Measurements from ENCODE around the gene SYS1. TPM values are rescaled to one million over a fixed set of nuclear protein-coding genes. Genes with fewer than 3 reads are reported as not detected.

SYS1 gene
- total and polyA plus RNA-seq, 2 donors (not counting 1 experiment from before 2014, with no cell fraction given) = 25.3 to 57.7 TPM

GRCh38 chr20:45358282-45359068 is 4.5 kb upstream of the SYS1 start:
- CTCF ChIA-PET = interaction anchor here (0.9 to 20.6 kb wide), 5 partner anchors 16 to 412 kb away, joined by 3 to 814 read pairs (median 79); partner anchors contain the start of gene TP53TG5
- intact Hi-C loops (cut with micrococcal nuclease) = no loop called here
- H3K4me1 Mint-ChIP-seq = peaks cover 11% of the 10 kb centered on the region
- H3K4me3 ChIP-seq (ENCODE audit: control extremely low read depth in 1 of 5, extremely low read depth in 1 of 5, insufficient read depth in 1 of 5, low read depth in 2 of 5, low read length in 4 of 5) = no peak overlapping the region
- peaks cover 0 to 5% (median 0%) of the 10 kb centered on the region in 4 experiments for H3K27me3 ChIP-seq (replicated peaks in 1 of 4; ENCODE audit: control extremely low read depth in 1 of 4, control insufficient read depth in 3 of 4, insufficient read depth in 4 of 4, low read length in 3 of 4)
- POLR2A ChIA-PET = no interaction called here
- 51% methylated on average over 7 of the region's 10 CpGs for WGBS (ENCODE audit: insufficient coverage)
- peaks cover 3 to 5% of the 10 kb centered on the region in 2 donors for H3K4me1 ChIP-seq (ENCODE audit: control insufficient read depth in 2 of 2, insufficient read depth in 2 of 2, low read length in 2 of 2)
- DNase-seq (no peak), ATAC-seq (ENCODE audit: low read depth) (no peak)
- no peak overlapping the region for H2AFZ ChIP-seq (ENCODE audit: insufficient read depth, low read depth, low read length, poor library complexity, severe bottlenecking)
- no peak overlapping the region for H3K27ac ChIP-seq (ENCODE audit: low read length in 2 of 2)
- no peak overlapping the region for H3K27ac Mint-ChIP-seq
- peaks cover 1% of the 10 kb centered on the region for H4K20me1 ChIP-seq (ENCODE audit: control insufficient read depth, insufficient read depth, low read length, poor library complexity, severe bottlenecking)
- H3K9ac ChIP-seq (ENCODE audit: low read length) = no peak overlapping the region
- H3K9me3 ChIP-seq (ENCODE audit: control extremely low read depth in 1 of 3, control insufficient read depth in 2 of 3, insufficient read depth in 1 of 3, low read length in 2 of 3) = no peaks in the 10 kb centered on the region
- no peaks in the 10 kb centered on the region for H3K36me3 ChIP-seq (replicated peaks in 1 of 2; ENCODE audit: control extremely low read depth in 1 of 2, control insufficient read depth in 1 of 2, extremely low read depth in 1 of 2, insufficient read depth in 2 of 2, low read length in 1 of 2)
- no peak overlapping the region for H3K4me2 ChIP-seq (replicated peaks; ENCODE audit: low read depth, low read length, poor library complexity, severe bottlenecking)
- H3K9me3 Mint-ChIP-seq (ENCODE audit: insufficient read depth) = no peaks in the 10 kb centered on the region
- TF ChIP-seq EZH2 (IDR thresholded peaks at IDR 0.05; ENCODE audit: borderline replicate concordance, insufficient read depth, low read depth, low read length, poor library complexity, severe bottlenecking) (no peak), CTCF (IDR thresholded peaks at IDR 0.05) (no peak)
- no peak overlapping the region for H3K4me3 Mint-ChIP-seq
- no peaks in the 10 kb centered on the region for H3K27me3 Mint-ChIP-seq
- H3K79me2 ChIP-seq (ENCODE audit: control insufficient read depth, insufficient read depth, low read length) = peaks cover 6% of the 10 kb centered on the region

GRCh38 chr20:45359069-45359405 is 3.9 kb upstream of the SYS1 start:
- TF ChIP-seq EZH2 (IDR thresholded peaks at IDR 0.05; ENCODE audit: borderline replicate concordance, insufficient read depth, low read depth, low read length, poor library complexity, severe bottlenecking) (no peak), CTCF (IDR thresholded peaks at IDR 0.05) (no peak)
- ATAC-seq (ENCODE audit: low read depth) (no peak), DNase-seq (no peak)
- Histone ChIP-seq H3K27me3 (replicated peaks in 1 of 4; ENCODE audit: control extremely low read depth in 1 of 4, control insufficient read depth in 3 of 4, insufficient read depth in 4 of 4, low read length in 3 of 4) (peaks cover 0 to 5% (median 0%) of the 10 kb centered on the region in 4 experiments), H3K27ac (ENCODE audit: low read length in 2 of 2) (no peak overlapping the region), H2AFZ (ENCODE audit: insufficient read depth, low read depth, low read length, poor library complexity, severe bottlenecking) (no peak overlapping the region), H3K4me3 (ENCODE audit: control extremely low read depth in 1 of 5, extremely low read depth in 1 of 5, insufficient read depth in 1 of 5, low read depth in 2 of 5, low read length in 4 of 5) (no peak overlapping the region), H3K4me1 (ENCODE audit: control insufficient read depth in 2 of 2, insufficient read depth in 2 of 2, low read length in 2 of 2) (peaks cover 9 to 11% of the 10 kb centered on the region in 2 donors), H3K4me2 (replicated peaks; ENCODE audit: low read depth, low read length, poor library complexity, severe bottlenecking) (no peak overlapping the region), H3K9ac (ENCODE audit: low read length) (no peak overlapping the region), H3K36me3 (replicated peaks in 1 of 2; ENCODE audit: control extremely low read depth in 1 of 2, control insufficient read depth in 1 of 2, extremely low read depth in 1 of 2, insufficient read depth in 2 of 2, low read length in 1 of 2) (no peaks in the 10 kb centered on the region), H3K79me2 (ENCODE audit: control insufficient read depth, insufficient read depth, low read length) (peaks cover 11% of the 10 kb centered on the region), H4K20me1 (ENCODE audit: control insufficient read depth, insufficient read depth, low read length, poor library complexity, severe bottlenecking) (peaks cover 7% of the 10 kb centered on the region), H3K9me3 (ENCODE audit: control extremely low read depth in 1 of 3, control insufficient read depth in 2 of 3, insufficient read depth in 1 of 3, low read length in 2 of 3) (no peaks in the 10 kb centered on the region)
- 97% methylated on average over 3 of the region's 7 CpGs for WGBS (ENCODE audit: insufficient coverage)
- intact Hi-C loops (cut with micrococcal nuclease) = no loop called here
- Mint-ChIP-seq H3K9me3 (ENCODE audit: insufficient read depth) (no peaks in the 10 kb centered on the region), H3K4me3 (no peak overlapping the region), H3K27ac (no peak overlapping the region), H3K27me3 (no peaks in the 10 kb centered on the region), H3K4me1 (peaks cover 16% of the 10 kb centered on the region)
- ChIA-PET CTCF (interaction anchor here (0.8 to 20.6 kb wide), 6 partner anchors 15 to 412 kb away, joined by 3 to 814 read pairs (median 46); partner anchors contain the start of genes PIGT and TP53TG5), POLR2A (no interaction called here)

All from B cell (primary cell).